K562 (cell line): ENCODE data around the gene KAT2B. TPM values are rescaled to one million over a fixed set of nuclear protein-coding genes. Genes with fewer than 3 reads are reported as not detected.

Experiments used
- ATAC-seq: fragments of 200-7000 bp; cut with Tn5 transposase; 3 replicates; pipeline ENCODE4 v1.9.1; 2020; ENCODE audit warnings: moderate library complexity
- BruUV-seq: library from RNA; stranded (reverse); fragments of 400-500 nt; replicated peaks from 2 replicates; lab custom pipeline; 2021; lab: Mats Ljungman, UMichigan
- CTCF ChIA-PET: fragments of 300-600 bp; formaldehyde crosslinking; extraction: SDS; loops from one replicate; lab custom pipeline; 2021; ENCODE audit warnings: low intra/inter-chr PET ratio; lab: Yijun Ruan, JAX
- POLR2A ChIA-PET: fragments of 300-600, 350-650 bp; sonication (Branson Sonifier 250); formaldehyde crosslinking; extraction: SDS; loops from one replicate; lab custom pipeline; 2021; ENCODE audit warnings: antibody characterized with exemption, inconsistent platforms; lab: Yijun Ruan, JAX
- DNase-seq, 4 experiments: peaks; one replicate each; pipeline versions ENCODE4 v3.0.0 to v3.0.0-alpha.2; 2011 to 2018; ENCODE audit warnings: low spot score in 3 of 4, mixed read lengths in 3 of 4; ENCODE audit errors: extremely low read depth in 1 of 4
- FAIRE-seq: peaks from 2 replicates; lab custom pipeline; 2011; peaks lifted over from hg19 to GRCh38; lab: Jason Lieb, UNC
- H2AFZ ChIP-seq: 2 replicates; pipeline ENCODE4 v1.6.0; 2011; ENCODE audit warnings: low read depth, low read length, control low read depth, inconsistent platforms
- H3K27ac ChIP-seq: fragments of 200-600 bp; 3 replicates; pipeline ENCODE4 v1.8.0; 2011; ENCODE audit warnings: low read depth, mild to moderate bottlenecking, control low read depth, inconsistent platforms, low read length, moderate library complexity, mixed read lengths; ENCODE audit errors: extremely low read depth
- H3K27me3 ChIP-seq, 2 experiments: fragments of 300-600 bp in 1 of 2; 2 replicates in 1 of 2; 3 replicates in 1 of 2; pipeline versions ENCODE4 v1.6.0 to v1.8.0; 2011; ENCODE audit warnings: inconsistent platforms in 2 of 2, low read length in 2 of 2, mild to moderate bottlenecking in 1 of 2, mixed read lengths in 1 of 2, moderate library complexity in 1 of 2; ENCODE audit not compliant: control insufficient read depth in 2 of 2, insufficient read depth in 2 of 2
- H3K36me3 ChIP-seq: fragments of 300-600 bp; 3 replicates; pipeline ENCODE4 v1.8.0; 2011; ENCODE audit warnings: mild to moderate bottlenecking, low read length, inconsistent platforms; ENCODE audit not compliant: control insufficient read depth, insufficient read depth
- H3K4me1 ChIP-seq, 2 experiments: fragments of 200-600 bp in 1 of 2; replicated peaks in 1 of 2; 2 replicates in 1 of 2; 3 replicates in 1 of 2; pipeline versions ENCODE4 v1.5.1 to v1.8.0; 2011; ENCODE audit warnings: inconsistent platforms in 2 of 2, low read length in 2 of 2, mild to moderate bottlenecking in 1 of 2, mixed read lengths in 1 of 2, moderate library complexity in 1 of 2; ENCODE audit not compliant: control insufficient read depth in 2 of 2, insufficient read depth in 2 of 2
- H3K4me2 ChIP-seq: 2 replicates; pipeline ENCODE4 v1.6.1; 2011; ENCODE audit warnings: low read length, control low read depth, inconsistent platforms, mixed read lengths; ENCODE audit not compliant: insufficient read depth
- H3K4me3 ChIP-seq: fragments of 200-600 bp; sonication (generic), shearing (Covaris generic); 2 replicates; pipeline ENCODE4 v1.5.1; 2016; ENCODE audit warnings: control low read depth, inconsistent platforms
- H3K79me2 ChIP-seq: fragments of 200-600 bp; 3 replicates; pipeline ENCODE4 v1.8.0; 2011; ENCODE audit warnings: low read length, inconsistent platforms; ENCODE audit not compliant: control insufficient read depth, insufficient read depth
- H3K9ac ChIP-seq, 2 experiments: 2 replicates each; pipeline versions ENCODE4 v1.6.0 to v1.6.1; 2011; ENCODE audit warnings: low read depth in 2 of 2, low read length in 2 of 2, control low read depth in 1 of 2, inconsistent platforms in 1 of 2, mild to moderate bottlenecking in 1 of 2, mixed read lengths in 1 of 2; ENCODE audit not compliant: insufficient read depth in 1 of 2
- H3K9me1 ChIP-seq: one replicate; pipeline ENCODE4 v1.6.0; 2011; ENCODE audit warnings: inconsistent platforms, mild to moderate bottlenecking, low read length, moderate library complexity; ENCODE audit not compliant: control insufficient read depth, insufficient read depth
- H3K9me3 ChIP-seq: replicated peaks from 2 replicates; pipeline ENCODE4 v1.5.1; 2011; ENCODE audit warnings: low read depth, low read length, inconsistent platforms; ENCODE audit not compliant: control insufficient read depth, insufficient read depth
- H4K20me1 ChIP-seq: replicated peaks from 2 replicates; pipeline ENCODE4 v1.6.1; 2011; ENCODE audit warnings: low read length, inconsistent platforms, mixed read lengths; ENCODE audit not compliant: control insufficient read depth, insufficient read depth
- EHMT2 ChIP-seq: fragments of 450-650 bp; IDR thresholded peaks from 2 replicates; pipeline ENCODE4 v1.6.1; 2018; ENCODE audit warnings: antibody characterized with exemption
- ELF4 ChIP-seq: fragments of 450-650 bp; formaldehyde crosslinking; IDR thresholded peaks from 2 replicates; pipeline ENCODE4 v1.4.0; 2022; ENCODE audit warnings: missing genetic modification characterization
- FOXP1 ChIP-seq: sonication (generic); formaldehyde crosslinking; IDR thresholded peaks from 2 replicates; pipeline ENCODE4 v1.8.0; 2022; ENCODE audit warnings: mild to moderate bottlenecking, missing genetic modification reagents
- MAFF ChIP-seq: IDR thresholded peaks from 2 replicates; pipeline ENCODE4 v1.6.1; 2012; ENCODE audit warnings: low read length, improper control_type of control experiment
- NCOR1 ChIP-seq: fragments of 450-650 bp; IDR thresholded peaks from 2 replicates; pipeline ENCODE4 v1.6.1; 2016; ENCODE audit warnings: mild to moderate bottlenecking, moderate library complexity
- NR2C2 ChIP-seq, 2 experiments: fragments of 200-800 bp in 1 of 2; sonication (Bioruptor generic) in 1 of 2; sonication (generic) in 1 of 2; formaldehyde crosslinking in 1 of 2; IDR thresholded peaks; 2 replicates each; pipeline versions ENCODE4 v1.6.1 to v1.8.0; 2016 to 2022; ENCODE audit warnings: mild to moderate bottlenecking in 1 of 2, missing compliant biosample characterization in 1 of 2, missing genetic modification characterization in 1 of 2, missing genetic modification reagents in 1 of 2
- POLR2B ChIP-seq: fragments of 450-650 bp; IDR thresholded peaks from 2 replicates; pipeline ENCODE4 v1.6.1; 2018; ENCODE audit warnings: low read depth; ENCODE audit not compliant: partially characterized antibody
- RB1 ChIP-seq: fragments of 450-650 bp; IDR thresholded peaks from 2 replicates; pipeline ENCODE4 v1.6.1; 2017; ENCODE audit warnings: low read depth, mild to moderate bottlenecking
- ZBTB43 ChIP-seq: sonication (generic); formaldehyde crosslinking; IDR thresholded peaks from 2 replicates; pipeline ENCODE4 v1.8.0; 2023; ENCODE audit warnings: mild to moderate bottlenecking, missing genetic modification reagents
- ZNF217 ChIP-seq: sonication (generic); formaldehyde crosslinking; IDR thresholded peaks from 2 replicates; pipeline ENCODE4 v1.8.0; 2022; ENCODE audit warnings: mild to moderate bottlenecking, missing genetic modification reagents
- ZNF76 ChIP-seq: fragments of 250-450 bp; sonication (Bioruptor Pico); IDR thresholded peaks from 2 replicates; pipeline ENCODE4 v1.4.0; 2020; ENCODE audit warnings: mild to moderate bottlenecking, moderate library complexity, borderline replicate concordance
- WGBS: fragments of 100-300 bp; shearing (Covaris generic); methylation state at CpG from one replicate; pipeline ENCODE4 v1.1.6; 2016; ENCODE audit warnings: low coverage, mixed read lengths; ENCODE audit not compliant: insufficient coverage; ENCODE audit errors: missing lambda C conversion rate; 5-methylcytosine and 5-hydroxymethylcytosine counted together
- in situ Hi-C: fragments of 300-500 bp; cut with MboI; formaldehyde crosslinking; loops from 4 replicates; pipeline ENCODE4 v1.15.0; 2018; ENCODE audit warnings: inconsistent platforms, mixed read lengths
- intact Hi-C: fragments of 100-400 bp; cut with micrococcal nuclease; formaldehyde crosslinking; loops from 2 replicates; pipeline ENCODE4 v1.14.2; 2022
- polyA plus RNA-seq, 8 experiments: library from polyadenylated mRNA; depleted of rRNA in 4 of 8; stranded (reverse) in 5 of 8; unstranded in 3 of 8; fragments of >200 nt; fragmentation: Nextera tagmentation in 2 of 8; fragmentation: Illumina TruSeq in 1 of 8; extraction: Ambion mirVana in 2 of 8; extraction: Trizol in 1 of 8; gene quantifications; 2 replicates each; pipeline versions ENCODE4 v1.2.1 to v1.2.3, GENCODE V29; 2011 to 2014; ENCODE audit warnings: inconsistent platforms in 1 of 8, missing spikeins in 1 of 8
- total RNA-seq, 7 experiments: library from RNA; depleted of rRNA in 6 of 7; stranded (reverse); fragments of >200 nt in 6 of 7; fragmentation: Illumina TruSeq in 2 of 7; extraction: Trizol in 2 of 7; gene quantifications; 2 replicates each; pipeline versions ENCODE4 v1.2.1 to v1.2.3, GENCODE V29; 2011 to 2021; ENCODE audit warnings: low replicate concordance in 1 of 7
- TF ChIP-seq, protein P1 (sequence below): sonication (generic); IDR thresholded peaks from 2 replicates; pipeline ENCODE4 v1.6.1; 2016
- TF ChIP-seq, protein P2 (sequence below), 2 experiments: IDR thresholded peaks in 1 of 2; conservative IDR thresholded peaks in 1 of 2; 2 replicates each; pipeline ENCODE4 v1.6.1; 2016; ENCODE audit warnings: low read depth in 2 of 2, mild to moderate bottlenecking in 1 of 2, missing compliant biosample characterization in 1 of 2, missing genetic modification characterization in 1 of 2, moderate library complexity in 1 of 2

KAT2B gene
- total and polyA plus RNA-seq, 9 of the 15 experiments (the other 6 are each of a cell fraction or from before 2014, with no cell fraction given) = 3.3 to 14.9 (median 12.2) TPM

DNA sequence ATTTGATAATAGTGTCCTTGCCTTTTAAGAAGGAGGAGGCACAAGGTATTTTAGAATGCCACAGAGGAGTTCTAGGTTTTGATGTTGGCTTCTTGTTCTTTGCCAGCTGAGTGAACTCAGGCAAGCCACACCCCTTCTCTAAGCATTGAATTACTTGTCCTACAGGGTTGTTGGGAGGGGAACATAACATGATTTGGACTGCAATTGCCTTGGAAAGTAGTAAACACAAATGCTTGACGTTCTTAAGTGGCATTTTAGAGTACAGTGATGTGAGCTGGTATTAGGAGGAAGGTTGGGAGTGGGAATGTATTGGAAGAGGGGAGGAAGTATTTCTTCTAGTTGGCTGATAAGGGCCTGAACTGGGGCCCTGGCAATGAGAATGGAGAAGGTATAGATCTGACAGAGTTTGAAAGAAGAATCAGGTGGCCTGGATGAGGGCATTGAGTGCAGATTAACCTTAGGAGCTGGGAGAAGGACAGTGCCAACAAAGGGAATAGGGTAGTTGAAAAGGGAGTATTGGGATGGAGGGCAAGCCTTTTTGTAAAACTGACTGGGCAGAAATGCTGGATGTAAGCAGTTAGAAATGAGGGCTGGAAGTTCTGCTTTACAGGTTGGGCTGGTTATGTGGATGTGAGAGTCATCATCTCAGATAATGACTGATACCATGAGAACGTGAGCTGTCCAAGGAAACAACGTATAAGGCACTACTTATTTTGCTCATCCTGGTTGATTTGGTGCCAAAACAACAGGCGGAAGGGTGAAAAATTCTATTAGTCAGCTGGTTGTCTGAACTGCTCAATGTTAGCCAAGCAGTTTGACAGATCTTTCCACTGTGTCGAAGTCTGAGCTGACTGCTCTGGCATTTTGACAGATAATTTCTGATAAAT is 16.7 kb downstream of the KAT2B start:
- Histone ChIP-seq H2AFZ (no peak overlapping the region), H4K20me1 (no peaks in the 10 kb centered on the region), H3K79me2 (peaks cover 24% of the 10 kb centered on the region), H3K9me3 (no peaks in the 10 kb centered on the region), H3K4me2 (no peak overlapping the region), H3K9ac (no peak overlapping the region), H3K9me1 (no peaks in the 10 kb centered on the region), H3K27ac (no peak overlapping the region), H3K4me1 (peaks cover 0 to 33% of the 10 kb centered on the region in 2 experiments; a peak in 2 of 5 replicates), H3K4me3 (no peak overlapping the region), H3K27me3 (no peaks in the 10 kb centered on the region)
- BruUV-seq = no TSS peak
- CTCF ChIA-PET = no interaction called here
- in situ Hi-C loops = no loop called here
- WGBS = 34% methylated on average over 5 of the region's 5 CpGs
- intact Hi-C loops = no loop called here
- peak; percentile 64 for FAIRE-seq
- no peak for DNase-seq
- POLR2A ChIA-PET = interaction anchor here (0.6 to 0.8 kb wide), 2 partner anchors 22 to 645 kb away, joined by 3 read pairs; no protein-coding TSS in a partner anchor
- TF ChIP-seq EHMT2 (0 out of 2 replicates have a peak, but pooled peaks have one; percentile 46), ELF4 (CRISPR knock-in tag) (0 out of 2 replicates have a peak, but pooled peaks have one; percentile 10), NR2C2 (CRISPR knock-in tag; IDR thresholded peaks at IDR 0.05) (no peak), NR2C2 (tag; IDR thresholded peaks at IDR 0.05) (no peak), NCOR1 (no peak), FOXP1 (CRISPR knock-in tag) (no peak), RB1 (no peak), MAFF (no peak), ZNF76 (CRISPR knock-in tag) (no peak), ZBTB43 (CRISPR knock-in tag) (no peak), ZNF217 (CRISPR knock-in tag) (no peak), POLR2B (no peak)
- TF ChIP-seq, protein P1, sequence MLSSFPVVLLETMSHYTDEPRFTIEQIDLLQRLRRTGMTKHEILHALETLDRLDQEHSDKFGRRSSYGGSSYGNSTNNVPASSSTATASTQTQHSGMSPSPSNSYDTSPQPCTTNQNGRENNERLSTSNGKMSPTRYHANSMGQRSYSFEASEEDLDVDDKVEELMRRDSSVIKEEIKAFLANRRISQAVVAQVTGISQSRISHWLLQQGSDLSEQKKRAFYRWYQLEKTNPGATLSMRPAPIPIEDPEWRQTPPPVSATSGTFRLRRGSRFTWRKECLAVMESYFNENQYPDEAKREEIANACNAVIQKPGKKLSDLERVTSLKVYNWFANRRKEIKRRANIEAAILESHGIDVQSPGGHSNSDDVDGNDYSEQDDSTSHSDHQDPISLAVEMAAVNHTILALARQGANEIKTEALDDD = 0 out of 2 replicates have a peak, but pooled peaks have one; percentile 10
- TF ChIP-seq, protein P2, sequence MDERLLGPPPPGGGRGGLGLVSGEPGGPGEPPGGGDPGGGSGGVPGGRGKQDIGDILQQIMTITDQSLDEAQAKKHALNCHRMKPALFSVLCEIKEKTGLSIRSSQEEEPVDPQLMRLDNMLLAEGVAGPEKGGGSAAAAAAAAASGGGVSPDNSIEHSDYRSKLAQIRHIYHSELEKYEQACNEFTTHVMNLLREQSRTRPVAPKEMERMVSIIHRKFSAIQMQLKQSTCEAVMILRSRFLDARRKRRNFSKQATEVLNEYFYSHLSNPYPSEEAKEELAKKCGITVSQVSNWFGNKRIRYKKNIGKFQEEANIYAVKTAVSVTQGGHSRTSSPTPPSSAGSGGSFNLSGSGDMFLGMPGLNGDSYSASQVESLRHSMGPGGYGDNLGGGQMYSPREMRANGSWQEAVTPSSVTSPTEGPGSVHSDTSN (CRISPR knock-in tag; IDR thresholded peaks at IDR 0.05; ENCODE audit: low read depth) = no peak
- TF ChIP-seq, protein P2 (tag; conservative IDR thresholded peaks at IDR 0.05; ENCODE audit: low read depth) = no peak
- TF ChIP-seq, all 486 proteins: peak for 3
- H3K36me3 ChIP-seq = no peaks in the 10 kb centered on the region
- ATAC-seq = peak; percentile 48
